ENCODE data around the gene CALCOCO1. TPM values are rescaled to one million over a fixed set of nuclear protein-coding genes. Genes with fewer than 3 reads are reported as not detected.

Gene CALCOCO1
- total RNA-seq, 1 donor from 2014 or later = 165 TPM

- DNase-seq (ENCODE audit: low spot score) = no peak
Observed at GRCh38 chr12:53670308-53670707, 56.9 kb downstream of the CALCOCO1 start.

GRCh38 chr12:53667080-53667479 is 60.2 kb downstream of the CALCOCO1 start:
- no peak for DNase-seq (ENCODE audit: low spot score)

GRCh38 chr12:53664936-53665335 is 62.3 kb downstream of the CALCOCO1 start:
- no peak for DNase-seq (ENCODE audit: low spot score)

GRCh38 chr12:53664191-53664590 is 63.1 kb downstream of the CALCOCO1 start:
- no peak for DNase-seq (ENCODE audit: low spot score)

- no peak for DNase-seq (ENCODE audit: low spot score)
Observed at GRCh38 chr12:53660041-53660440, 67.2 kb downstream of the CALCOCO1 start.

- DNase-seq (ENCODE audit: low spot score) = no peak
Observed at GRCh38 chr12:53659571-53659981, 67.7 kb downstream of the CALCOCO1 start.

GRCh38 chr12:53659011-53659551 is 68.2 kb downstream of the CALCOCO1 start:
- DNase-seq (ENCODE audit: low spot score) = no peak

Other genes starting within 250 kb of the CALCOCO1 start
- gene MAP3K12, start 228.0 kb downstream of the CALCOCO1 start, total RNA-seq = 12.2 TPM
- gene TARBP2, start 226.2 kb downstream of the CALCOCO1 start, total RNA-seq = 16.8 TPM
- gene NPFF, start 220.0 kb downstream of the CALCOCO1 start, total RNA-seq = not detected
- gene ATF7, start 101.1 kb downstream of the CALCOCO1 start, total RNA-seq = 44.7 TPM
- 194 TPM for gene ATP5MC2, start 51.4 kb downstream of the CALCOCO1 start, total RNA-seq
- gene CISTR, start 24.5 kb upstream of the CALCOCO1 start, total RNA-seq = not detected
- gene HOXC13, start 211.4 kb upstream of the CALCOCO1 start, total RNA-seq = not detected
- gene HOXC12, start 227.5 kb upstream of the CALCOCO1 start, total RNA-seq = not detected
- not detected for gene HOXC11, start 245.7 kb upstream of the CALCOCO1 start, total RNA-seq
- not detected for gene HOTAIR, start 247.5 kb upstream of the CALCOCO1 start, total RNA-seq

All from mesenteric fat pad (tissue), 1 donor.